Caco-2 (cell line): Measurements from ENCODE around the gene RIN3. TPM values are rescaled to one million over a fixed set of nuclear protein-coding genes. Genes with fewer than 3 reads are reported as not detected.

Experiments
- BruUV-seq: library from RNA; stranded (reverse); fragments of 400-500 nt; replicated peaks from 2 replicates; lab custom pipeline; 2021; lab: Mats Ljungman, UMichigan
- CTCF ChIA-PET: fragments of 300-600 bp; sonication (Branson Sonifier 250); formaldehyde crosslinking; loops from one replicate; lab custom pipeline; 2022; ENCODE audit warnings: antibody characterized with exemption; lab: Charles Lee
- POLR2A ChIA-PET: fragments of 300-600 bp; sonication (Branson Sonifier 250); formaldehyde crosslinking; loops from one replicate; lab custom pipeline; 2022; ENCODE audit warnings: antibody characterized with exemption; lab: Charles Lee
- DNase-seq, 2 experiments: peaks; one replicate each; pipeline versions ENCODE4 v3.0.0 to v3.0.0-alpha.2; 2020 to 2022
- H3K27me3 ChIP-seq: replicated peaks from 2 replicates; pipeline ENCODE4 v1.6.0; 2011; ENCODE audit warnings: low read length; ENCODE audit not compliant: control insufficient read depth, insufficient read depth
- H3K36me3 ChIP-seq: 2 replicates; pipeline ENCODE4 v1.5.1; 2011; ENCODE audit warnings: low read length; ENCODE audit not compliant: control insufficient read depth, insufficient read depth
- H3K4me1 ChIP-seq: fragments of 250-450 bp; sonication (Bioruptor Pico); 2 replicates; pipeline ENCODE4 v1.5.1; 2020; ENCODE audit warnings: mild to moderate bottlenecking
- H3K4me3 ChIP-seq: 2 replicates; pipeline ENCODE4 v1.5.1; 2011; ENCODE audit warnings: low read depth, mild to moderate bottlenecking, control low read depth, low read length
- H3K9me3 ChIP-seq: fragments of 250-450 bp; sonication (Bioruptor Pico); 2 replicates; pipeline ENCODE4 v1.5.1; 2020; ENCODE audit warnings: mild to moderate bottlenecking, moderate library complexity
- H3K27ac Mint-ChIP-seq: one replicate; pipeline ENCODE4 v1.8.0; 2022; ENCODE audit warnings: mixed read lengths; ENCODE audit not compliant: unreplicated experiment
- H3K27me3 Mint-ChIP-seq: one replicate; pipeline ENCODE4 v1.8.0; 2022; ENCODE audit warnings: mixed read lengths; ENCODE audit not compliant: insufficient read depth, unreplicated experiment
- H3K36me3 Mint-ChIP-seq: one replicate; pipeline ENCODE4 v1.8.0; 2022; ENCODE audit warnings: mild to moderate bottlenecking, mixed read lengths; ENCODE audit not compliant: insufficient read depth, unreplicated experiment
- H3K4me1 Mint-ChIP-seq: one replicate; pipeline ENCODE4 v1.8.0; 2022; ENCODE audit warnings: low read depth, mixed read lengths; ENCODE audit not compliant: unreplicated experiment
- H3K4me3 Mint-ChIP-seq: one replicate; pipeline ENCODE4 v1.8.0; 2022; ENCODE audit warnings: mild to moderate bottlenecking, moderate library complexity, mixed read lengths; ENCODE audit not compliant: unreplicated experiment
- H3K9me3 Mint-ChIP-seq: one replicate; pipeline ENCODE4 v1.8.0; 2022; ENCODE audit warnings: mixed read lengths; ENCODE audit not compliant: unreplicated experiment
- CTCF ChIP-seq, 2 experiments: fragments of 200-600 bp in 1 of 2; IDR thresholded peaks; 1 replicate in 1 of 2; 2 replicates in 1 of 2; pipeline versions ENCODE4 v1.5.1 to v1.8.0; 2011 to 2022; ENCODE audit warnings: antibody characterized with exemption in 1 of 2, control low read depth in 1 of 2, inconsistent platforms in 1 of 2, low read depth in 1 of 2, low read length in 1 of 2, mild to moderate bottlenecking in 1 of 2, moderate library complexity in 1 of 2; ENCODE audit not compliant: insufficient read depth in 1 of 2, severe bottlenecking in 1 of 2, unreplicated experiment in 1 of 2
- intact Hi-C: fragments of 100-400 bp; cut with micrococcal nuclease; formaldehyde crosslinking; loops from one replicate; pipeline ENCODE4 v1.10.0; 2022; ENCODE audit not compliant: unreplicated experiment
- total RNA-seq: library from RNA; stranded (reverse); gene quantifications from 2 replicates; pipeline ENCODE4 v1.2.3, GENCODE V29; 2022

Gene RIN3
- total RNA-seq, 1 experiment from 2014 or later, result 20.7 TPM

GRCh38 chr14:92719421-92719820, 205.8 kb downstream of the RIN3 start:
- peaks cover 25% of the 10 kb centered on the region for H3K4me1 ChIP-seq
- Mint-ChIP-seq H3K27ac (peak overlapping the region; percentile 42), H3K9me3 (no peaks in the 10 kb centered on the region), H3K4me1 (peaks cover 15% of the 10 kb centered on the region), H3K27me3 (no peaks in the 10 kb centered on the region), H3K4me3 (no peak overlapping the region), H3K36me3 (peaks cover 21% of the 10 kb centered on the region)
- no peaks in the 10 kb centered on the region for H3K9me3 ChIP-seq
- H3K27me3 ChIP-seq, result no peaks in the 10 kb centered on the region
- H3K36me3 ChIP-seq, result no peaks in the 10 kb centered on the region; the same call in 1 of the 2 replicates
- no TSS peak for BruUV-seq
- ChIA-PET CTCF (no interaction called here), POLR2A (interaction anchor here (0.6 kb wide), 1 partner anchor 29 kb away, joined by 4 read pairs; the partner anchor contains the start of gene LGMN)
- H3K4me3 ChIP-seq, result no peak overlapping the region
- no peak for TF ChIP-seq CTCF (IDR thresholded peaks at IDR 0.05; ENCODE audit: insufficient read depth in 1 of 2, low read depth in 1 of 2, low read length in 1 of 2, severe bottlenecking in 1 of 2, unreplicated experiment in 1 of 2)
- intact Hi-C loops, result no loop called here
- no peak for DNase-seq

GRCh38 chr14:92719890-92720323, 206.3 kb downstream of the RIN3 start:
- Histone ChIP-seq H3K9me3 (no peaks in the 10 kb centered on the region), H3K27me3 (no peaks in the 10 kb centered on the region), H3K4me3 (no peak overlapping the region), H3K36me3 (no peaks in the 10 kb centered on the region; the same call in 1 of the 2 replicates), H3K4me1 (peaks cover 29% of the 10 kb centered on the region)
- peak; percentile 34 to 38 for DNase-seq
- Mint-ChIP-seq H3K27ac (peak overlapping the region; percentile 42), H3K36me3 (peaks cover 24% of the 10 kb centered on the region), H3K9me3 (no peaks in the 10 kb centered on the region), H3K4me1 (peaks cover 19% of the 10 kb centered on the region), H3K4me3 (no peak overlapping the region), H3K27me3 (no peaks in the 10 kb centered on the region)
- BruUV-seq, result no TSS peak
- intact Hi-C loops, result no loop called here
- ChIA-PET CTCF (no interaction called here), POLR2A (interaction anchor here (0.6 kb wide), 1 partner anchor 29 kb away, joined by 4 read pairs; the partner anchor contains the start of gene LGMN)
- no peak for TF ChIP-seq CTCF (IDR thresholded peaks at IDR 0.05; ENCODE audit: insufficient read depth in 1 of 2, low read depth in 1 of 2, low read length in 1 of 2, severe bottlenecking in 1 of 2, unreplicated experiment in 1 of 2)

- BruUV-seq, result no TSS peak
- DNase-seq, result peak; percentile 80 to 83
These were observed 211.1 kb downstream of the RIN3 start for GRCh38 chr14:92724516-92725340.

More at GRCh38 chr14:92724516-92725340, 211.1 kb downstream of the RIN3 start:
- no peaks in the 10 kb centered on the region for H3K27me3 ChIP-seq
- H3K4me3 ChIP-seq, result no peak overlapping the region
- peaks cover 35% of the 10 kb centered on the region for H3K4me1 Mint-ChIP-seq
- peak overlapping the region; percentile 46 for H3K4me3 Mint-ChIP-seq
- intact Hi-C loops, result no loop called here
- peaks cover 35% of the 10 kb centered on the region for H3K36me3 Mint-ChIP-seq
- H3K9me3 Mint-ChIP-seq, result no peaks in the 10 kb centered on the region
- POLR2A ChIA-PET, result interaction anchor here (3.1 kb wide), 1 partner anchor 24 kb away, joined by 18 read pairs; the partner anchor contains the start of gene LGMN
- no peaks in the 10 kb centered on the region for H3K9me3 ChIP-seq
- CTCF ChIA-PET, result interaction anchor here (1.0 kb wide), 1 partner anchor 23 kb away, joined by 3 read pairs; the partner anchor contains the start of gene LGMN
- no peak for TF ChIP-seq CTCF (IDR thresholded peaks at IDR 0.05; ENCODE audit: insufficient read depth in 1 of 2, low read depth in 1 of 2, low read length in 1 of 2, severe bottlenecking in 1 of 2, unreplicated experiment in 1 of 2)
- H3K27me3 Mint-ChIP-seq, result no peaks in the 10 kb centered on the region
- H3K36me3 ChIP-seq, result no peaks in the 10 kb centered on the region
- H3K4me1 ChIP-seq, result peaks cover 47% of the 10 kb centered on the region
- peak overlapping the region; percentile 93 for H3K27ac Mint-ChIP-seq
